HG03571 (cell line): ENCODE measurements around the gene GREB1L.
"Not testable (repeated sequence)": the region's sequence is repeated elsewhere in the genome, so short reads cannot be mapped to it uniquely, and the experiment has no call there.

Experiments
- ATAC-seq: cut with Tn5 transposase; IDR thresholded peaks from one replicate; pipeline ENCODE4 v1.9.1; 2021; ENCODE audit not compliant: unreplicated experiment

The GREB1L gene

GRCh38 chr18:21242141-21242779 is at the start of gene GREB1L:
Gene GREB1L, plus strand, starts transcription at chr18:21242232. Its CDS starts 141,287 bp downstream, at chr18:21383519.
- no peak for ATAC-seq

GRCh38 chr18:21192308-21192624 is 49.8 kb upstream of the GREB1L start:
- no peak for ATAC-seq

GRCh38 chr18:21194871-21195771 is 46.9 kb upstream of the GREB1L start:
- ATAC-seq = no peak

GRCh38 chr18:21196426-21196825 is 45.6 kb upstream of the GREB1L start:
- ATAC-seq = no peak

GRCh38 chr18:21203126-21203525 is 38.9 kb upstream of the GREB1L start:
- no peak for ATAC-seq

- ATAC-seq = no peak
Measured at GRCh38 chr18:21203542-21204241, 38.3 kb upstream of the GREB1L start.

- ATAC-seq = no peak
Measured at GRCh38 chr18:21205695-21206094, 36.3 kb upstream of the GREB1L start.

- ATAC-seq = no peak
Measured at GRCh38 chr18:21210278-21210677, 31.8 kb upstream of the GREB1L start.

GRCh38 chr18:21210784-21211183 is 31.2 kb upstream of the GREB1L start:
- ATAC-seq = no peak

- ATAC-seq = not testable (repeated sequence)
Measured at GRCh38 chr18:21214409-21214808, 27.6 kb upstream of the GREB1L start.

GRCh38 chr18:21215490-21215889 is 26.5 kb upstream of the GREB1L start:
- no peak for ATAC-seq

- ATAC-seq = no peak
Measured at GRCh38 chr18:21218862-21219261, 23.2 kb upstream of the GREB1L start.

- ATAC-seq = no peak
Measured at GRCh38 chr18:21230436-21230835, 11.6 kb upstream of the GREB1L start.

GRCh38 chr18:21241301-21242048 is 557 bp upstream of the GREB1L start:
- no peak for ATAC-seq

GRCh38 chr18:21242780-21243401 is 859 bp downstream of the GREB1L start:
- no peak for ATAC-seq

GRCh38 chr18:21254576-21254975 is 12.5 kb downstream of the GREB1L start:
- no peak for ATAC-seq

GRCh38 chr18:21255211-21255610 is 13.2 kb downstream of the GREB1L start:
- ATAC-seq = no peak

- no peak for ATAC-seq
Measured at GRCh38 chr18:21257386-21257785, 15.4 kb downstream of the GREB1L start.

- ATAC-seq = no peak
Measured at GRCh38 chr18:21260621-21261020, 18.6 kb downstream of the GREB1L start.

GRCh38 chr18:21261352-21261751 is 19.3 kb downstream of the GREB1L start:
- no peak for ATAC-seq

GRCh38 chr18:21262244-21262643 is 20.2 kb downstream of the GREB1L start:
- ATAC-seq = no peak
